Heart left ventricle (tissue), 13 donors: ENCODE measurements around the gene MAGEA3.

Experiments
- CTCF ChIP-seq, 12 donors: fragments of 200-600 bp; sonication (generic) in 4 of 12; IDR thresholded peaks; one replicate each; pipeline versions ENCODE4 v1.5.0 to v1.8.0; 2018 to 2022; ENCODE audit warnings: antibody characterized with exemption in 12 of 12, mild to moderate bottlenecking in 5 of 12
- POLR2A ChIP-seq, 2 donors: fragments of 450-650 bp; IDR thresholded peaks; one replicate each; pipeline ENCODE4 v1.6.1; 2017; ENCODE audit warnings: antibody characterized with exemption in 2 of 2, mild to moderate bottlenecking in 2 of 2, moderate library complexity in 2 of 2
- donor health status: ischemic (EF 13 %, LVEDD 7.1; RV severe dilation, severe dysfunction).
- donor health status: DM: no; HTN: yes; CAD: no.
- donor health status: DM: no; HTN: no; CAD: no.
- donor health status: ischemic (EF 25% LVEDD 6.9; RV normal size, moderate dysfunction).
- donor health status: ischemic (EF 25% LVEDD 5.7; RV mildly dilated, moderate dysfunction).
- donor health status: ischemic (EF 35%, LVEDD 5.7; RV mildly dilated, moderate dysfunction).
- donor health status: nonischemic (EF 11% LVEDD 7.7; RV severe dilation, severe dysfunction).
- donor health status: DM: yes; HTN: yes; CAD: no.
- donor health status: PGD.
- donor health status: ischemic (EF 29% LVEDD 5.4; RV normal size, mild dysfunction).
- donor health status: nonischemic (EF 23%, LVEDD 6.1; RV moderate dilation, normal function).

- TF ChIP-seq CTCF (IDR thresholded peaks at IDR 0.05) (no peak), POLR2A (IDR thresholded peaks at IDR 0.05) (no peak)
Measured at GRCh38 chrX:152656087-152656486, 42.5 kb upstream of the MAGEA3 start.
